ENCODE results near the gene ADCY2.

ADCY2 gene

DNA sequence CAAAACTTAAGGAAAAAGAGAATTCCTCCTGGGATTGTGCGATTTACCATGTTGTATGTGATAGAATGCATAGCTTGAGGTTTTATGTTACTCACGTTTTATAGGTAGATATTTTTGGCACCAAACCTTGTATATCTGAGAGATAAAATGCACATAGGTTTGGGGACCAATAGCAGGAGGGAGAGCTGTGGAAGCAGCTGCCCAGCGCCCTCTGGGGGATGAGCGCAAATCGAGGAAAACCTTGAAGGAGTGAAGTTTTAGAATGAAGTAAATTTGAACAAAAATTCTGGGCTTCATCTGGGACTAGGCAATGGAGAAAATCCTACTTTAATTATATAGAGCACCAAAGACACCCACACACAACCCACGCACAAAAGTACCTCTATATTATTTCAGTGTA lies 197.0 kb downstream of the ADCY2 start:
- no peak for DNase-seq (ENCODE audit: low spot score)

DNA sequence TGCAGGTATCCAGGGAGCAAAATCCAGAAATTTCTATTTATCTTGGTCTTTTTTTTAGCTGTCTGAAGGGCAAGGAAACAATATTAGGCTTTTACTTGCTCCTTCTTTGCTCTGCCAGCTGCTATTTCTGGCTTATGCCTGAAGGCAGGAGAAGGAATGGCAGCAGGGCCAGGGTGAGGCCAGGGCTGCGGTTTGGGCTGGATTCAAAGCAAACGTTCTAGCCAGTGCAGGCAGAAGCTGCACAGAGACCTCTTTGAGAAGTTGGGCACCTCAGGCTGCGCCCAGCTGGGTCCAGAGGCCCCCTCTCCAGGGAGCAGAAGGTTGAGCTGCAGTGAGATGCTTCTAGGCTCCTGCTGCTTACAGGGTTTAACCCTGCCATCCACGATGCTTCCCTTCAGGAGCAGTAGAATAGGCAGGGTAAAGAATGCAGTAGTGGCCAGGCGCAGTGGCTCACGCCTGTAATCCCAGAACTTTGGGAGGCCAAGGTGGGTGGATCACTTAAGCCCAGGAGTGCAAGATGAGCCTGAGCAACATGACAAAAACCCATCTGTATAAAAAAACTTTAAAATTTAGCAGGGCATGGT lies 201.2 kb downstream of the ADCY2 start:
- DNase-seq (ENCODE audit: low spot score): no peak

DNA sequence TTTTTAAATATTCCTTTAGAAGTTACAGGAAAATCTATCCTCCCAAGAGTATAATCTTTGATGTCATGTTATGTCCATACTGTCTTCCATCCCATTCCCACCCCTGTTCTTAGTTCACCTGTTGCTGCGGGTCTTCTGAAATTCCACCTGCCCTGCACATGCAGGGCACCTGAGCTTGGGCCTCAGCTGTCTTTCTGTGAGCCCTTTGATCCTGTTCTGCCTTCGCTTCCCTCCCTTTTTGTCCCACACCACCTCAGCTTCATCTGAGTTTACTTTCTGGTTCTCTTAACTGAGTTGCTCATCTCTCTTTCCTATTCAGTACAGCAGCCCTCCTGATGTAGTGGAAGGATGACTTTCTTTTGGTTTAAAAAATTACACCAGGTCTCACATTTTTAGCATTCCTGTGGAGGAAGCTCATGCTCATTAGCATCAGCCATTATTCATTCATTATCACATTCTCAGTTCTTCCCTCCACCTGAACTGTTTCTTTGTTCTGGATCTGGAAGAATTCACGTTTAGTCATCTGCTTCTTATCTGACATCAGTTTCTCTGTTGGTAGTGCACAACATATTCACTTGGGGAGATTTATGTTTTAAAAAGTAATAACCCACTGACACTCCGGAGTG lies 211.0 kb downstream of the ADCY2 start:
- DNase-seq (ENCODE audit: low spot score): no peak

DNA sequence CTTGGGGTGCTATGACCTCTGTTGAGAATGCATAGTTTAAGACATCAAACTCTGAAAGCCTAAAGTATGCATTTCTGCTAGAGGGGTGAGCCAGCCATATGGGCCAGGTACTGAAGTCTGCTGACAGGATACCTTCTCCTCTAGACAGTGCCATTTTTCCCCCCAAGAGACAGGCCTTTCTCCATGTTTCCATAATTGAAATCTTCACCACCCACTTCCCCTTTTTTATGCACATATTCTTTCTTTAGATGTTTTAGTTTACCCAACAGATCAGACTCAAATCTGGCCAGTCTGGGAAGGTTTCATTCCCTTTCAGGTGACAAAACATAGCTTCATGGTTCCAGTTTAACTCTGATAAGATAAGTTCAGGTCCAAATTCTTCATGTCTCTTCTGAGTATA lies 212.8 kb downstream of the ADCY2 start:
- DNase-seq (ENCODE audit: low spot score): no peak

DNA sequence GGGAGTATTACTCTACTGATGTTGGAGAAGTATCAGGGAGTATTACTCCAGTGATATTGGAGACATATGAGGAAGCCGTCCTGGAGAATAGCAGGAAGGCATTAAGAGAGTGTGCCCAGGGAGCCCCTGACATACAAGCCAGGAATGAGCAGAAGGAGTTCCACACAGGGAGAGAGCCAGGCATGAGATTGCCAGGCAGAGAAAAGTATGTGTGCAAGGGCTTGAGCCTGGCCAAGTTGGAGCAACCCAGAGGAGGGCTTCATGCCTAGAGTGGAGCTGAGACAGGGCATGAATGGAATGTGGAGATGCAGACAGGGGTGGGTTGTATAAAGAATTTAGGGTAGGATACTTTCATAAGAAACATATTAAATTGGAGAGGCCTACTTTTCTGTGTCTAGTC lies 213.8 kb downstream of the ADCY2 start:
- no peak for DNase-seq (ENCODE audit: low spot score)

DNA sequence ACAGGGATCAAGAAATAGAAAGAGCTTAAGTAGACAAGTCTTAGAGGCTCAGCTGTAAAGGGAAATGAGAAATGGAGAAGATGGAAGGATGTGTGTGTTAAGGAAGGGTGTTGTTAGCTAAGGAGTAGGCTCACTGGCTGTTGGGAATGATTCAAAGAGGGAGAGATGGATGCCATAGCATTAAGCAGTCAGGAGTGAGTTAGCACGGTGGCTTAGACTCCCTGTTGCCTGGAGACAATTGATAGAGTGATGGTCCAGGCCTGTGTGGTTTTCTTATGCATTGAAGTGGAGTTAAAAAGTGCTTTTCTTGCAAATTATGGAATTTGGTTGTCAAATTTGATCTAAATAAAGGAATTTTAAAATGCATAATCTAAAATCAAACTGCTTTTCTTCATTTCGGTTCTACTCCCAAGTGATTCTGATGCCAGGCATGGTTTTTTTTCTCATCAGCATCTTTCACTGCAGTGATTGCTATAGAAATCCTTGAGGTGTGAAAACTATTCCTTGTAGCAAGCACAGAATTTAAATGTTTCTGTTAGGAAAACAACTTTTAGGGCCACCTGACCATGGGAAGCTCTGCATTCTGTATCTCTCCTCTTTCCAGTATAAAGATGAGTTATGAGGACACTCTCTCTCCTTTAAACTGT lies 214.7 kb downstream of the ADCY2 start:
- no peak for DNase-seq (ENCODE audit: low spot score)

DNA sequence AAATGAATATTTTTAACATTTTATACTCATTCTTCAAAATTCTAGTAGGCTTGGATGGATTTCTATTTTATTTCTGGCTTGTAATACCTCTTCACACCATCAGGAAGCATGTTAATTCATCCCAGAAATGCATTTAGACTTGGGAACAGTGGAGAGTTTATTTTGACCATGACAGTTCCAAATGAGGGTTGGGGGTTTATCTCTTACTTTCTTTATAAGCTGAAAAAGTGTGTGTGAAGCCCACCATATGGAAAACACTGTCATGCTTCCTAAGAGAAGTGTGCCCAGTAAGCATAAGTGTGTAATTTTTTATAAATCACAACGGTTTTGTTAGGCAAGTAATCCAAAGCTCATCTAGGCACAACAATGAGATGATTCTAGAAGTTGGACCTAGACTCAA lies 215.6 kb downstream of the ADCY2 start:
- DNase-seq (ENCODE audit: low spot score): no peak

DNA sequence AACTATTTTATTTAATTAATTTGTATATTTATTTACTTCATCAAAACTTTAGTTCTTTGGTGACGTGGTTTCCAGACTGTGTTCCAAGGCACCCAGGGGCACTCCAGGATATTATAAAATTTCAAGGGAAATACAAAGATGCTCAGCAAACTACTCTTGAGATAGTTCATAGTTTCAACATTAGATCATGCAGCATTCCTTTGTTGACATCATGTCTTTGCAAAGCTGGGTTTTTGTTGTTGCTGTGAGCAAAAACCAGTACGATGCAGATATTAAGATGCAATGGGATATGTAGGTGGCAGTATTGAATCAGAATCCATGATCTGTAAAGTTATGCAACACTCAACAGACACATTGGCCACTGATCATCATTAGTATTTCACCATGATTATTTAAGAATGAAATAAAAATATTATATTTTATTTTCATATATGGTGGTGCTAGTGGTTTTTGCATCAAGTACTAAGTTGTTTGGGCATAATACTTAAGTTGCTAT lies 219.7 kb downstream of the ADCY2 start:
- DNase-seq (ENCODE audit: low spot score): no peak

DNA sequence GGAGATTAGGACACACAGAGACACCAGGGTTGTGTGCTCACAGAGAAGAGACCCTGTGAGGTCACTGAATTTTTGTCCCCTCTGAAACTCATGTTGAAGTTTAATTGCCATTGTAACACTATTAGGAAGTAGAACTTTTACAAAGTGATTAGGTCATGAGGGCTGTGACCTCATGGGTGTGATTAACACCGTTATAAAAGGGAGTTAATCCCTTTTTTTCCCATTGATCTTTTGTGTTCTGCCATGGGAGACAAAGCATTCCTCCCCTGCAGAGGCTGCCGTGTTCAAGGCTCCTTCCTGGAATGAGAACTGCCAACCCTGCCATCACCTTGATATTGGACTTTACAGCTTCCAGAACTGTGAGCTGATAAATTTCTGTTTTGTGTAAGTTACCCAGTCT lies 221.0 kb downstream of the ADCY2 start:
- DNase-seq (ENCODE audit: low spot score): no peak

DNA sequence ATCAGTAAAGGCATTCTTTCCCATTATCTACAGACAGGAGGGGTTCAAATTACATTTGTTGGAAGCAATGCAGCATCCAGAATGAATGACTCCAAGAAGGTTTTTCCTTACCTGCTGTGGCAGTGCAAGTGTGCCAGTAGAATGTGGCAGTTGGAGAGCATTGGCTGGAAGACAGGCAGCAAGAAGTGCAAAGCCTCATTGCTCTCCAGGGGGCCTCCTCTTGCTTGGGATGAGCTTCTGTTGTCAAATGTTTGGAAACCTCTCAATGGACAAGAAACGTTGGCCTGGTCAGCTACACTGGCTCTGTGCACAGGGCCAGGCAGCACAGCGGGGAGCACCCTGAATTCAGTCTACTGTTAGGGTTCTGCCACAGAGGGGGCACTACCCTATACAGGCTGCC lies 226.6 kb downstream of the ADCY2 start:
- DNase-seq (ENCODE audit: low spot score): no peak

DNA sequence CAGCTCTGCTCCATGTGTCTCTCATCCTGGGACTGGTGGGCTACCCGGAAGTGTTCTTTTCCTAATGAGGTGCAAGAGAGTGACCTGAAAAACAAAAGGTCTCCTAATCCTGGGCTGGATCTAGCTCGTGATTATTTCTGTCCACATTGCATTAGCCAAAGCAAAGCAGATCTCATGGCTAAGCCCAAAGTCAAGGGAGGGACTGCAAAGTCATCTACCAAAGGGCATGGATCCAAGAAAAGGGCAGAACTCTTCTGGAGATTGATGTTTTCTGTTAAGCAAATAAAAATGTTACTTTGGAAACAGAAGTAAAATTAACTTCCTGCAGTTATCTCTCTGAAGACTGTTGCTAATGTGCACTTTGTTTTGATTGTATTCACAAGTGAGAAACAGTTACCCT lies 229.8 kb downstream of the ADCY2 start:
- no peak for DNase-seq (ENCODE audit: low spot score)

DNA sequence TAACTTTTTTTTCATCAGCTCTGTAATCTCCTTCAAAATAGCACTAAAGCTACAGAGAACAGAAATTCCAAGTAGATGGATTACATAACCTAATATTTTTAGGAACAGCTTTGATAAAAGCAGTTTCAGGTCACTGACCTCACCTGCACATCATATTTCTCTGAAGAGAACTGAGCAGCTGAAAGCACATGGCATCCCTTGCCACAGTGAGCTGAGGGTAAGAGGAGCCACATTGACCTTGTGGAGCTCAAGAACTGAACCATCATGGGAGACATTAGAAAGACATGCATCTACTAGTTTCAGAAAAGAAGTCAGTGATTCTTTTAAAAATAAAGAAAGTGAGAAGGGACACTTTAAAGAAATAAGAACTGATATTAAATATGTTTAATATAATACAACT lies 232.3 kb downstream of the ADCY2 start:
- DNase-seq (ENCODE audit: low spot score): no peak

DNA sequence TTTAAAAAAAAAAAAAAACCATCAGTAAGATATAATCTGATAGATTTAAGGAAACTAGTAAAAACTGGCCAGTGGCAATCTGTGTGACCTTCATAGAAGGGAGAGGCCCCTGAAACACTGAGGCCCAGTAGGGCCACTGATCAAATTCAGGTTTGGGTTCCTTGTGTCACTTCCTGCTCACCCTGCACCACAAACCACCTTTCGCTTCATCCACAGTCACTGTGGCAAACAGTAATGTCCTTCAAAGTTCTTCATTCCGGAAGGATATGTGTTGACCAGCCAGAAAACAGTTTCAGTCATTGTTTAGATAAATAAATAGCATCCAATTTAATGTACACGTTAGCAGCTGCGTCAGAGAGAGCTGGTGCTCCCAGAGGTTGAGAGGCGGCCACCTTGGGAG lies 232.9 kb downstream of the ADCY2 start:
- no peak for DNase-seq (ENCODE audit: low spot score)

DNA sequence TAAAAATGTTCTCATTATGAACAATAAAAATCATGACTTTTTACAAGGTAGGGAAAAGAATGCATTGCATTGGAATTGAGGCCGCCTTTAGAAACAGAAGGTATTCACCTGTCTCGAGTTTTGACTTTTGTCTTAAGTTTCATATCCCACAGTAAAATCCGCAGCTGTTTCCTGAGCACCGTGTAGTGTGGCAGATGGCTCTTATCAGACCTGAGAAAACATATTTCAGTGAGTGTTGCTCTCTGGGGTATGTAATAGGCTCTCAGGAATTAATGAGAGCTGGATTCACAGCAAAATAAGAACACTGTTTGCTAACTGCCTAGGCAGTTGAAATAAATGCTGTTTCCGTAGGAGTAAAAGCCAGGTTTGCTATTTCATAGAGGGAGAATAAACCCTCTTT lies 233.6 kb downstream of the ADCY2 start:
- no peak for DNase-seq (ENCODE audit: low spot score)

DNA sequence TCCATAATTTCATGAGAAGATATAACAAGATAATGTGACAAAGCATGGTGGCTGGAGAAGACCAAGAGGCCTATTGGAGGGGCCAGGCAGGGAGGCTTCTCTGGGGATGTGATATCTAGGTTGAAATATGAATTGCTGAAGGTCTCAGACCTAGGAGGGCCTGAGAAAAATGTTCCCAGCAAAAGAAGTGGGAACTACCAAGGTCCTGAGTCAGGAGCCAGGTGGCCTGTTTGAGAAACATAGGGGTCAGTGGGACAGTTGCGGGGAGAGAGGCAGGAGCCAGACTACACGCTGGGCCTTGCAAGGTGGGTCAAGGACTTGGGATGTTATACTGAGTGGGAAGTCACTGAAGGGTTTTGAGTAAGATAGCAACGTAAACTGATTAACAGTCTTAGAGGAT lies 238.9 kb downstream of the ADCY2 start:
- no peak for DNase-seq (ENCODE audit: low spot score)

DNA sequence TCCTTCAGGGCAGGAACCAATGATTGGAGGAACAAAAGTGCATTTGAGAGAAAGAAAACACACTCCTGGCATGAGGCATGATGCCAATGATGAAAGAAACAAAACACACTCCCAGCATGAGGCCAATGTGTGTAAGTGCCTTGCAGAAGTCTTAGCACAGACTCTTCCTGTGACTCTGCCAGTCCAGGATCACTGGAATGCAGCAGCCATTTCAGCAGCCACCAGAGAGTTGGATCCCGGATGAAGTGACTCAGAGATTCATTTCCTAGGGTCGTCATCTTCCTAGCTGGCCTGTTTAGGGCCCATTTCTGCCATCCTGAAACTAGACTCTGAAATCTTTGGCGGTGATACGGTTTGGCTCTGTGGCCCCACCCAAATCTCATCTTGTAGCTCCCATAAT lies 242.5 kb downstream of the ADCY2 start:
- DNase-seq (ENCODE audit: low spot score): no peak

DNA sequence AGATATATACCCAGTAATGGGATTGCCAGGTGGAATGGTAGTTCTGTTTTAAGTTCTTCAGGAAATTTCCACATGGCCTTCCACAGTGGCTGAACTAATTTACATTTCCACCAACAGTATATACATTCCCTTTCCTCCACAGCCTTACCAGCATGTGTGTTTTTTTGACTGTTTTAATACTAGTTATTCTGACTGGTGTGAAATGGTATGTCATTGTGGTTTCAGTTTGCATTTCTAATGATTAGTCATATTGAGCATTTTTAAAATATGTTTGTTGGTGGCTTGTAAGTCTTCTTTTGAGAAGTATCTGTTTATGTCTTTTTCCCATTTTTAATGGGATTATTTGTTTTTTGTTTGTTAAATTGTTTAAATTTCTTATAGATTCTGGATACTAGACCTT lies 246.1 kb downstream of the ADCY2 start:
- no peak for DNase-seq (ENCODE audit: low spot score)

DNA sequence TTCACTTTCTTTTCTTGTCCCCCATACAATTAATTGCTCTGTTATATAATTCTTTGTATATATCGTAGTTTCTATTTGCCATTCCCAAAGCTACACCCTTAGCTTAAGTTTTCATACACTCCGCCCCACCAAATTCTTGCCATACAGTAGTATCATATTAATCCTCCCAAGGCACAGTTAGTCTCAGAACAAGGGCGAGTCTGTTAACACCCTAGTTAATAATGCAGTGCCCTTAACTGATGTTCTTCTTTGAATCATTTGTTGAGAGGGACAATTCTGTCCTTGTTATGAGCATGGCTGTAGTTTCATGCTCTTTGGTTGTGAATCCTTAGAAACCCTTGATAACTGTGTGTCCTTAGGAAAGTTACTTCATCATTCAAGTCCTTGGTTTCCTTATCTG lies 248.8 kb downstream of the ADCY2 start:
- DNase-seq (ENCODE audit: low spot score): no peak

DNA sequence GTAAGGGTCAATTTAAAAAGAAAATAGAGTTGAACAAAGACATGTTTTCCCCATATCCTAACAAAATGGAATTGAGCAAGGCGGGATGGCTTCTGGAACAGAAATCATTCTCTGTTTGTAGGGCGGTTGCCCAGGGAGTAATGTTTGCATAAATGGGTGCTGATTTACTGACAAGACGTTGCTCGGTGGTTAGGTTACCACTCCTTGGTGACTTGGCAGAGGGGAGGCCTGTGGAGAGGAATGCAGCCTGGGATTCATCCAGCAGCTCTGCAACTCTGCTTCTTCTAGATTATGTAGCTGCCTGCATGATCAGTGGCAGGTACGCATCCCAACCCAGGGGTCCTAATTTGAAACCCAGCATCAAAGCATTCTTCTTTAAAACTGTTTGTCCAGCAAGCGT lies 254.8 kb downstream of the ADCY2 start:
- no peak for DNase-seq (ENCODE audit: low spot score)

DNA sequence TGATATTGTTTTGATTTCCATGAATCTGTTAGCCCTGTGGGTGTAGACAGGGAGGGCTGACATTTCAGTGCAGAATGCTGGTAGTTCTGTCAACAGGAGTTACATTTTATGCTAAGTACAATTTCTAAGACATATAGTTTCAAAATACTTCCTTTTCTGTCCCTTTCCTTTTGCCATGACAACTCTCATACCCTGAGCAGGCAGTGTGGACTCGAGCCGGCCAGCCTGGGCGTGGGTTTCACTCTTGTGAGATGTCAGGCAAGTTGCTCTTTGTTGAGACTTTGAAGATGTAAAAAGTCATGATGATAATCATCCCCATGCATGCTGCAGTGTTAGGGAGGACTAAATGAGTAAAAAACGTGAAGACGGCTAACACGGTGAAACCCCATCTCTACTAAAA lies 257.1 kb downstream of the ADCY2 start:
- no peak for DNase-seq (ENCODE audit: low spot score)

DNA sequence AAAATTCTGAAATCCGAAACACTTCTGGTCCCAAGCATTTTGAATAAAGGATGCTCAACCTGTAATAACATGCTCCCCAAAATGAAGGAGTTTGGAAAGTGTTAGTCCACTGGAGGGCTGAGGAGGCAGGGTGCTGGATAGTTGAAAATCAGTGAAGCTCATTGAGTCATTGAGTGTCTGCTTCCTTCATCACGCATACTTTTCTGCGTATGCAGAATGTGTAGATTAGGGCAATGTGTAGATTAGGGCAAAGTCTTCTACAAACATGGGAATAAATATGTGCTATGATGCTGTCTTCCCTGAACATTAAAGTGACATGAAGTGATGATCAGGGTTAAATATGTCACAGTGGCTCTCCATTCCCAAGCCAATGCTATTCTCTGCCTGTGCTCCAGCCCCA lies 261.2 kb downstream of the ADCY2 start:
- DNase-seq (ENCODE audit: low spot score): no peak

DNA sequence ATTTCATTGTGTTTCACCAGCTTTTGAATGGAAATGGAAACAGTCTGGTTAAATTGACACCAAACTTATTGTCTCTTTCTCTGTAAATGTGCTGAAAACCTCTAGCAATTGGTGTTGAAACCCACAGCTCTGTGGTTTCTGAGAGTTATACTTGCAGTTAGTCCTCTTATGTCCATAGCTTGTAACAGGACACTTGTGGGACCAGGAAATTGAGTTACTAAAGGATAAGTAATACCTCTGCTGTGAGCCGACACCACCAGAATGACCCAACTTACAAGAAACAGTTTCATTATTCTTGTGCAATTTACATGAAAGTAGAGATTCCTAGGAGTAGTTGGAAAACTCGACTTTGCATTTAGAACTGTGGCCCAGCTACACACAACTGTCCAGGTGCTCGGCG lies 263.5 kb downstream of the ADCY2 start:
- DNase-seq (ENCODE audit: low spot score): no peak

DNA sequence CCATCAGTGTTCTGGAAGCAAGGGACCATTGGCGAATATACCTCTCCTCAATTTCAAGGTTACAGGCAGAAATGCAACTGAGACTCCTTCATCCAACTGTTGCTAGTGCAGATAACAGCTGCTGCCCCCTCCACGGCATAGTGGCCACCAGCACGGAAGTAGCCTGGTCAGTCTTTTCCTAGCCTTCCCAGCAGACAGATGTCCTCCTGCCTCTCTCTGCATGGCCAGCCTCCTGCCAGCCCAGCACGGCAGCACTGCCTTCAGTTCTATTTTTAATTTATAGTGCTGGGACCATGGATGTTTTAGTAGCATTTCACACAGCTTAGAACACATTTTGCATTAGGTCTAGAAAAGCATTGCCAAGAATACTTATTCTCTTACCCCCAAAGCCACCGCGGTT lies 266.4 kb downstream of the ADCY2 start:
- DNase-seq (ENCODE audit: low spot score): no peak

DNA sequence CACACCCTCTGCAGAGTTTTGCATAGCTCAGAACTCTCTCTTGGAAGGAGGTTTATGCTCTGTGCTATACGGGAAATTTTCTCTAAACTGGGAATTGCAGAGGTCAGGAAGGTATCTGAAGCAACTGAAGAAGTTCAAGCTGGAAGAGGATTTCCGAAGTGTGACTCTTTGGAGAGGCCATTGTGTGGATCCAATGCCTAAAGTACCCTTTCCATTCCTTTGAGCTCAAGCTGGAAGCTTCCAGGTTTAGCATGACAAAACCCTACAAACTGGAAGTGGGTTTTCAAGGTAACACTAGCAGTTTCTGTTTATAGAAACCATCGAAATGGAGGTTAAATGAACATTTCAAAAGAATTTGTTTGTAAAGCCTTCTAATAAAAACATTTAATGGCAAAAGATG lies 267.9 kb downstream of the ADCY2 start:
- DNase-seq (ENCODE audit: low spot score): no peak

All from kidney capillary endothelial cell (primary cell).